Brain microvascular endothelial cell (primary cell): ENCODE data around the gene LYPD8.
"Not testable (repeated sequence)": the region's sequence is repeated elsewhere in the genome, so short reads cannot be mapped to it uniquely, and the experiment has no call there.

Source experiments
- DNase-seq: peaks from one replicate; pipeline ENCODE4 v3.0.0-alpha.2; 2020
- H3K27ac ChIP-seq: fragments of 250-450 bp; sonication (Bioruptor Pico); 2 replicates; pipeline ENCODE4 v1.5.1; 2020; ENCODE audit warnings: mild to moderate bottlenecking, moderate library complexity
- H3K27me3 ChIP-seq: fragments of 250-450 bp; sonication (Bioruptor Pico); replicated peaks from 2 replicates; pipeline ENCODE4 v1.5.1; 2020; ENCODE audit warnings: mild to moderate bottlenecking
- H3K36me3 ChIP-seq: fragments of 250-450 bp; sonication (Bioruptor Pico); replicated peaks from 2 replicates; pipeline ENCODE4 v1.5.1; 2020; ENCODE audit warnings: mild to moderate bottlenecking
- H3K4me3 ChIP-seq: 2 replicates; pipeline ENCODE4 v1.5.1; 2011; ENCODE audit warnings: low read depth, mild to moderate bottlenecking, control low read depth, low read length, moderate library complexity
- in situ Hi-C: cut with HindIII; loops from 2 replicates; pipeline ENCODE4 v1.10.0; 2017; ENCODE audit warnings: low sequenced_read_pairs, low pct_ligation_motif_present
- TF ChIP-seq, protein P1 (sequence below): IDR thresholded peaks from 2 replicates; pipeline ENCODE4 v1.5.1; 2011; ENCODE audit warnings: low read depth, mild to moderate bottlenecking, moderate library complexity, low read length, control low read depth, inconsistent platforms; ENCODE audit errors: missing control alignments

The LYPD8 gene, protein sequence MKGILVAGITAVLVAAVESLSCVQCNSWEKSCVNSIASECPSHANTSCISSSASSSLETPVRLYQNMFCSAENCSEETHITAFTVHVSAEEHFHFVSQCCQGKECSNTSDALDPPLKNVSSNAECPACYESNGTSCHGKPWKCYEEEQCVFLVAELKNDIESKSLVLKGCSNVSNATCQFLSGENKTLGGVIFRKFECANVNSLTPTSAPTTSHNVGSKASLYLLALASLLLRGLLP

GRCh38 chr1:248755517-248755916 is at the start of gene LYPD8:
Gene LYPD8 (minus strand): TSS chr1:248755759. CDS start chr1:248751081, 4,678 bp downstream.
- H3K27me3 ChIP-seq = no peaks in the 10 kb centered on the region
- H3K27ac ChIP-seq = no peak within 1 kb of the TSS
- no peak within 1 kb of the TSS for H3K4me3 ChIP-seq
- in situ Hi-C loops = no loop called here
- DNase-seq = no peak
- TF ChIP-seq, protein P1, sequence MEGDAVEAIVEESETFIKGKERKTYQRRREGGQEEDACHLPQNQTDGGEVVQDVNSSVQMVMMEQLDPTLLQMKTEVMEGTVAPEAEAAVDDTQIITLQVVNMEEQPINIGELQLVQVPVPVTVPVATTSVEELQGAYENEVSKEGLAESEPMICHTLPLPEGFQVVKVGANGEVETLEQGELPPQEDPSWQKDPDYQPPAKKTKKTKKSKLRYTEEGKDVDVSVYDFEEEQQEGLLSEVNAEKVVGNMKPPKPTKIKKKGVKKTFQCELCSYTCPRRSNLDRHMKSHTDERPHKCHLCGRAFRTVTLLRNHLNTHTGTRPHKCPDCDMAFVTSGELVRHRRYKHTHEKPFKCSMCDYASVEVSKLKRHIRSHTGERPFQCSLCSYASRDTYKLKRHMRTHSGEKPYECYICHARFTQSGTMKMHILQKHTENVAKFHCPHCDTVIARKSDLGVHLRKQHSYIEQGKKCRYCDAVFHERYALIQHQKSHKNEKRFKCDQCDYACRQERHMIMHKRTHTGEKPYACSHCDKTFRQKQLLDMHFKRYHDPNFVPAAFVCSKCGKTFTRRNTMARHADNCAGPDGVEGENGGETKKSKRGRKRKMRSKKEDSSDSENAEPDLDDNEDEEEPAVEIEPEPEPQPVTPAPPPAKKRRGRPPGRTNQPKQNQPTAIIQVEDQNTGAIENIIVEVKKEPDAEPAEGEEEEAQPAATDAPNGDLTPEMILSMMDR = no peak
- H3K36me3 ChIP-seq = no peaks in the 10 kb centered on the region

GRCh38 chr1:248804771-248805681 is 49.5 kb upstream of the LYPD8 start:
- in situ Hi-C loops = no loop called here
- Histone ChIP-seq H3K4me3 (no peak overlapping the region), H3K36me3 (no peaks in the 10 kb centered on the region), H3K27me3 (no peaks in the 10 kb centered on the region), H3K27ac (no peak overlapping the region)
- DNase-seq = no peak
- TF ChIP-seq, protein P1 = no peak

DNA sequence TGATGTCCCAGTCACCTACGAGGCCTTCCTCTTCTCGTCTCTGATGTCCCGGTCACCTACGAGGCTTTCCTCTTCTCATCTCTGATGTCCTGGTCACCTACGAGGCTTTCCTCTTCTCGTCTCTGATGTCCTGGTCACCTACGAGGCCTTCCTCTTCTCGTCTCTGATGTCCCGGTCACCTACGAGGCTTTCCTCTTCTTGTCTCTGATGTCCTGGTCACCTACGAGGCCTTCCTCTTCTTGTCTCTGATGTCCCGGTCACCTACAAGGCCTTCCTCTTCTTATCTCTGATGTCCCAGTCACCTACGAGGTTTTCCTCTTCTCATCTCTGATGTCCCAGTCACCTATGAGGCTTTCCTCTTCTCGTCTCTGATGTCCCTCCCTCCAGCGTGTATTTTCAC is 47.9 kb upstream of the LYPD8 start:
- H3K4me3 ChIP-seq, in situ Hi-C loops, H3K27me3 ChIP-seq, H3K27ac ChIP-seq, DNase-seq, H3K36me3 ChIP-seq: not testable (repeated sequence)

GRCh38 chr1:248802454-248802853 is 46.9 kb upstream of the LYPD8 start:
- H3K4me3 ChIP-seq = no peak overlapping the region
- TF ChIP-seq, protein P1 = no peak
- H3K27ac ChIP-seq = no peak overlapping the region
- H3K36me3 ChIP-seq = no peaks in the 10 kb centered on the region
- no peaks in the 10 kb centered on the region for H3K27me3 ChIP-seq
- DNase-seq = no peak
- in situ Hi-C loops = no loop called here

GRCh38 chr1:248800459-248800858 is 44.9 kb upstream of the LYPD8 start:
- H3K4me3 ChIP-seq = no peak overlapping the region
- no peak overlapping the region for H3K27ac ChIP-seq
- DNase-seq = no peak
- H3K36me3 ChIP-seq = no peaks in the 10 kb centered on the region
- in situ Hi-C loops = no loop called here
- TF ChIP-seq, protein P1 = no peak
- no peaks in the 10 kb centered on the region for H3K27me3 ChIP-seq

- Histone ChIP-seq H3K27me3 (no peaks in the 10 kb centered on the region), H3K27ac (no peak overlapping the region), H3K4me3 (no peak overlapping the region), H3K36me3 (no peaks in the 10 kb centered on the region)
- TF ChIP-seq, protein P1 = no peak
- in situ Hi-C loops = no loop called here
- no peak for DNase-seq
Observed at GRCh38 chr1:248798791-248799190, 43.2 kb upstream of the LYPD8 start.

- H3K4me3 ChIP-seq, DNase-seq, H3K27me3 ChIP-seq, H3K27ac ChIP-seq, in situ Hi-C loops, H3K36me3 ChIP-seq: not testable (repeated sequence)
Observed at GRCh38 chr1:248794663-248795062, 39.1 kb upstream of the LYPD8 start.
